Measurements from ENCODE around the gene PFKFB4.
"Not testable (repeated sequence)": the region's sequence is repeated elsewhere in the genome, so short reads cannot be mapped to it uniquely, and the experiment has no call there.

The PFKFB4 gene

GRCh38 chr3:48482822-48483221 lies 73.8 kb downstream of the PFKFB4 start:
- DNase-seq: not testable (repeated sequence)

- DNase-seq: not testable (repeated sequence)
Measured at GRCh38 chr3:48480891-48481290, 75.7 kb downstream of the PFKFB4 start.

- DNase-seq: no peak
Measured at GRCh38 chr3:48478626-48479555, 77.7 kb downstream of the PFKFB4 start.

GRCh38 chr3:48477959-48478520 lies 78.6 kb downstream of the PFKFB4 start:
- DNase-seq: no peak

DNA sequence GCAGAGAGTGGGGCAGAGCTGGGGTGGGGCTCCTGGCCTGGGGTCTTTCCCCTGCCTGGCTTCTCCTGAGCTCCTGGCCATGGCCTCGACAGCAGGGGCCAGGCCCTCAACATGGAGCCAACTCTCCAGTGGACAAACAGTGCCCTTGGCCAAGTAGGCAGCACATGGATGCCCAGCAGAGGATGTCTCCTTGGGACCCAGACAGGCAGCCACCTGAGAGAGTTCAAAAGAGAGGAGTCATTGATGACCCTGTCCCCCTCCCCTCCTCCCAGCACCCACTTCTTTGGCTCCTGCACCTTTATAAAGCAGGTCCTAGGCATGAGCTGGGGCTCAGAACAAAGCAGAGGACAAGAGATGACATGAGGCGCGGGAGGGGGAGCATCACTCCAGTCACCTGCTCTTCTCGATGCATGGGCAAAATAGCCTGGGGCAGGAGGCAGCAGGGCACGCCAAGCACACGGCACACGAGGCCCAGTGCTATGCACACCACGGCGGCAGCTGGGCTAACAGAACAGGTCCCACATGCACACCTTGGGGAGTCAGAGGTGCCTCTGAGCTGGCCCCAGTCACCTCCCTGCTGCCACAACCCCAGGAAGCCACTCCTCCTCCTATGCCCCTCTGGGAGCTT lies 80.1 kb downstream of the PFKFB4 start:
- no peak for DNase-seq

- DNase-seq: no peak
Measured at GRCh38 chr3:48475188-48475587, 81.4 kb downstream of the PFKFB4 start.

DNA sequence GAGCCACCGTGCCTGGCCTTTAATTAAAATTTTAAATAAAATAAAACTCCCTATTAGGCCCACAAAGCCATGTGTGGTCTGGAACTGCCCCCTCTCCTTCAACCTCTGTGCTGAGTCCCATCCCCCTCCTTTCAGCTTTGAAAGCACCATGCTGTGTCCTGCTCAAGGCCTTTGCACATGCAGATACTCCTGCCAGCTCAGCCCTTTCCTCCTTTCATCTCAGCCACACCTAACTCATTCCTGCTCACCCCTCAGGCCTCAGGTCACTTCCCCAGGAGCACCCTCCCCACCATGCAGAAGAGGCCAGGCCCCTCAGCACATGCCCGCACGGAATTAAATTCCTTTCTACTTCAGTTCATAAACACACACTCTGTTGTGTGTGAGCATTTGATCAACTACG lies 82.0 kb downstream of the PFKFB4 start:
- no peak for DNase-seq

DNA sequence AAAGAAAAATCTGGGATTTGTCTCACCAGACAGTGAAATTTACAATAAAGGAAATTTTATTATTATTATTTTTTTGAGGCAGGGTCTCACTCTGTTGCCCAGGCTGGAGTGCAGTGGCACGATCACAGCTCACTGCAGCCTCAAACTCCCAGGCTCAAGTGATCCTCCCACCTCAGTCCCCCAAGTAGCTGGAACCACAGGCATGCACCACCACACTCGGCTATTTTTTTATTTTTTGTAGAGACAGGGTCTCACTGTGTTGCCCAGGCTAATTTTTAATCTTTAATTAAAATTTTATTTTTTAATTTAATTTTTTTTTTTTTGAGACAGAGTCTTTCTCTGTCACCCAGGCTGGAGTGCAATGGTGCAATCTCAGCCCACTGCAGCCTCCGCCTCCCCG lies 82.6 kb downstream of the PFKFB4 start:
- DNase-seq: not testable (repeated sequence)

DNA sequence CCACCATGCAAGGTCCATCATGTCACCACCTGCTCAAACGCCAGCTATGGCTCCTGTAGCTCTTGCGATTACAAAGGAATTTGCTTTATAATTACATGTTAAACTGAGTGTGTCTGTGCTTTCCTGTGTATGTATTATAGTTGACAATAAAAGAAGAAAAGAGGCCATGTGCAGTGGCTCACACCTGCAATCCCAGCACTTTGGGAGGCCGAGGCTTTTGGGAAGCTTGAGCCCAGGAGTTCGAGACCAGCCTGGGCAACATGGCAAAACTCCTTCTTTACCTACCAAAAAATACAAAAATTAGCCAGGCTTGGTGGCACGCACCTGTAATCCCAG lies 83.0 kb downstream of the PFKFB4 start:
- DNase-seq: no peak

GRCh38 chr3:48472923-48473616 lies 83.5 kb downstream of the PFKFB4 start:
- peak; percentile 37 for DNase-seq

- DNase-seq: no peak
Measured at GRCh38 chr3:48472673-48472922, 84.0 kb downstream of the PFKFB4 start.

- DNase-seq: no peak
Measured at GRCh38 chr3:48470286-48470685, 86.3 kb downstream of the PFKFB4 start.

DNA sequence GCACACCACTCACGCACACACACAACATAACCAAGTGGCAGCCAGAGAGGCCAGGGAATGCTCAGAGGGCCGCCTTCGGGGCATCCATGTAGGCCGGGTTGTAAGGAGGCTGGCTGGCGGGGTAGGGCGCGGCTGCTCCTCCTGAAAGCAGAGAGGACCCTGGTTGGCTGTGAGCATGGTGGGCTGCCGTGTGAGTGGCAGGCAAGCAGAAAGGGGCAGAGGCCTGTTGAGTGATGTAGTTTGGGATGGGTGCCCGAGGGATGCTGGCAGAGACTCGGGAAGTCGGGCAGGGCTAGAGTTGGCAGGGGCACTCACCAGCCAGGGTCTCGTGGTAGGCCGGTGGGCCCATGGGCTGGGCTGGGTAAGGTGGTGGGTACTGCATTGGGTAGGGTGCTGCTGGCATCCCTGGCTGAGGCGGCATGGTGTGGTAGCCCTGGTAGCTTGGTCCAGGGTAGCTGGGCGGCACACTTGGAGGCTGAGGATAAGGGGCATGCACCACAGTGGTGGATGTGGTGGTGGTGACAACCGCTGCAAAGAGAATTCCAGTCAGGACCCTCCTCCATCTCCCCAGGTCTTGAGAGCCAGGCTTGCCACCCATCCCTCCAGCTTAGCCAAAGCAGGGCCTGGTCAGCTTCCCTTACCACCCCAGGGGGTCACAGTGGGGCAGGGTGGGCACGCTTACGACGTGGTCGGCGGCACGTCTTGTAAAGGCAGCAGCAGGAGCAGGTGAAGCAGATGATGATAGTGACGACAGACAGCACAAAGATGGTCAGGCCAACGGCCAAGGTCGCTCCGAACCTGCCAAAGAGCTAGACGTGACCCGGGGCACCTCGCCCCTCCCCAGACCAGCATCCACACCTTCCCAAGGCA lies 87.3 kb downstream of the PFKFB4 start:
- no peak for DNase-seq

DNA sequence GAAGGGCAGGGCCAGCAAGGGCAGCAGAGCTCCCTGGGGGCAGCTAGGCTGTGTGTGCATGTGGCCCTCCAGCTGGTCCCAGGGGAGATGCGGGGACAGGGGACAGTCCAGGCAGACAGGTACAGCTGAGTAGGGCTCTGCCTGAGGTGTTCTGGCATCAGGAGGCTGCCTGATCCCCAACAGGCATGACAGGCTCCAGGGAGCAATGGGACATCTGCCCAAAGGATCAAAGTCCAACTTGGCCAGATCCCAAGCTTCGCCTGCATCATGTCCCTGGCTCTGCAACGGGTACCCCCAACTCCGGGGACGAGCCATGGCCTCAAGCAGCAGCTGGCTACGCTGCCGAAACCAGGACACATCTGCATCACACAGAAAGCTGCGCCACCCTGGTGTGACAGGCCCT lies 88.3 kb downstream of the PFKFB4 start:
- DNase-seq: no peak

Measured in NCI-H524 treated with DMSO at 0.1 percent for 48 hours (cell line).